Measurements from ENCODE around the gene VAV3. TPM values are rescaled to one million over a fixed set of nuclear protein-coding genes. Genes with fewer than 3 reads are reported as not detected.

The VAV3 gene
- total RNA-seq, 1 donor from 2014 or later, result 12.3 TPM

DNA sequence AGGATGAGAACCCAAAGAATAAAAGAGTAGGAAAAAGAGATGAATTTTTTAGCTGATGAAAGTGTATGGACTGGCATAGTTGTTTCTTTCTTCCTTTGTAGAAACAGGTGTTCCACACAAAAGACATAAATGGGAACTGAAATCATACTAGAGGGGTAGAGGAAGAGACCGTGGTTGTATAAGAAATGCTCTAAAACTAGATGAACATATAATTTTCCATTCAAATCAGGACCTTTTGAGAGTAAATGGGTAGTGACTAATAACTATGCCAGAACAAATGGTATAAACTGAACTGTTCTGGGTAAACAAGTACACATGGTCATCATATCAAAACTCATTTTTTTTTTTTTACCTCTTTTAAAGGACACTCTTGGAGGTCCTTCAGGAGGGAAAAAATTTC lies 344.2 kb downstream of the VAV3 start:
- Mint-ChIP-seq H3K27me3 (no peaks in the 10 kb centered on the region), H3K4me1 (ENCODE audit: unreplicated experiment) (peaks cover 8% of the 10 kb centered on the region), H3K27ac (no peak overlapping the region), H3K4me3 (no peak overlapping the region), H3K36me3 (peaks cover 4% of the 10 kb centered on the region), H3K9me3 (peaks cover 5% of the 10 kb centered on the region)
- TF ChIP-seq, protein P1, sequence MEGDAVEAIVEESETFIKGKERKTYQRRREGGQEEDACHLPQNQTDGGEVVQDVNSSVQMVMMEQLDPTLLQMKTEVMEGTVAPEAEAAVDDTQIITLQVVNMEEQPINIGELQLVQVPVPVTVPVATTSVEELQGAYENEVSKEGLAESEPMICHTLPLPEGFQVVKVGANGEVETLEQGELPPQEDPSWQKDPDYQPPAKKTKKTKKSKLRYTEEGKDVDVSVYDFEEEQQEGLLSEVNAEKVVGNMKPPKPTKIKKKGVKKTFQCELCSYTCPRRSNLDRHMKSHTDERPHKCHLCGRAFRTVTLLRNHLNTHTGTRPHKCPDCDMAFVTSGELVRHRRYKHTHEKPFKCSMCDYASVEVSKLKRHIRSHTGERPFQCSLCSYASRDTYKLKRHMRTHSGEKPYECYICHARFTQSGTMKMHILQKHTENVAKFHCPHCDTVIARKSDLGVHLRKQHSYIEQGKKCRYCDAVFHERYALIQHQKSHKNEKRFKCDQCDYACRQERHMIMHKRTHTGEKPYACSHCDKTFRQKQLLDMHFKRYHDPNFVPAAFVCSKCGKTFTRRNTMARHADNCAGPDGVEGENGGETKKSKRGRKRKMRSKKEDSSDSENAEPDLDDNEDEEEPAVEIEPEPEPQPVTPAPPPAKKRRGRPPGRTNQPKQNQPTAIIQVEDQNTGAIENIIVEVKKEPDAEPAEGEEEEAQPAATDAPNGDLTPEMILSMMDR (conservative IDR thresholded peaks at IDR 0.05), result no peak
- DNase-seq (ENCODE audit: extremely low spot score, unreplicated experiment), result no peak

GRCh38 chr1:107618539-107618938 lies 346.4 kb downstream of the VAV3 start:
- Mint-ChIP-seq H3K36me3 (peaks cover 8% of the 10 kb centered on the region), H3K4me3 (no peak overlapping the region), H3K4me1 (ENCODE audit: unreplicated experiment) (peaks cover 8% of the 10 kb centered on the region), H3K27me3 (no peaks in the 10 kb centered on the region), H3K9me3 (peaks cover 5% of the 10 kb centered on the region), H3K27ac (no peak overlapping the region)
- TF ChIP-seq, protein P1 (conservative IDR thresholded peaks at IDR 0.05), result no peak
- DNase-seq (ENCODE audit: extremely low spot score, unreplicated experiment), result no peak

DNA sequence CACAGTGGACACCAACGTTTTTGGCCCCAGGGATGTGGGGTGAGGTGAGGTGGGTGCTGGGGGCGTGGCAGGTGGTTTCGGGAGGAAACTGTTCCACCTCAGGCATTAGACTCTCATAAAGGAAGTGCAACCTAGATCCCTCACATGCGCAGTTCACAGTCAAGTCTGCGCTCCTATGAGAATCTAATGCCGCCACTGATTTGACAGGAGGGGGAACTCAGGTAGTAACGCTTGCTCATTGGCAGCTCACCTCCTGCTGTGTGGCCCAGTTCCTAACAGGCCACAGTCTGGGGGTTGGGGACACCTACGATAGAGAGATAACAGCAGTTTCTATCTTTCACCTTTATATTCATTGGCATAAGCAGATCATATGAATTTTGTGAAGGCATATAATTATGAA lies 347.1 kb downstream of the VAV3 start:
- Mint-ChIP-seq H3K4me3 (no peak overlapping the region), H3K27ac (no peak overlapping the region), H3K27me3 (no peaks in the 10 kb centered on the region), H3K4me1 (ENCODE audit: unreplicated experiment) (peaks cover 8% of the 10 kb centered on the region), H3K9me3 (peaks cover 5% of the 10 kb centered on the region), H3K36me3 (peaks cover 8% of the 10 kb centered on the region)
- TF ChIP-seq, protein P1 (conservative IDR thresholded peaks at IDR 0.05), result no peak
- no peak for DNase-seq (ENCODE audit: extremely low spot score, unreplicated experiment)

DNA sequence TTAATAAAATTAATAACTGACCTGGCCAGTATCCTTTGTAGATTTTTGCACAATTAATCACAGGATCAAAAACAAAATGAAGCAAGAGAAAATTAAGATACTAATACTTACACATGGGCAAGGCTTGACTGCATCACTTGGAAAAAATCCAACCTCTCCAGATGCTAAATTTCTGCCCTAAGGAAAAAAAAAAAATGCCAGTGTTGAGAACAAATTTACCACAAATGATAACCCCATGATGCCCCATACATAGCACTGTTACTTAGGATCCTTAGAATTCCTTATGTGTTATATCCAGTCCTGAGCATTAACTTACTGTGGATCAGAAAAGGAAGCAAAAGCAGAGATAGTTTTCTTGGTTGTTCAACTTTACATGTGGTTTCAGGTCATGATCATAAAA lies 347.5 kb downstream of the VAV3 start:
- Mint-ChIP-seq H3K27me3 (no peaks in the 10 kb centered on the region), H3K27ac (no peak overlapping the region), H3K4me3 (no peak overlapping the region), H3K9me3 (peaks cover 9% of the 10 kb centered on the region), H3K36me3 (peaks cover 8% of the 10 kb centered on the region), H3K4me1 (ENCODE audit: unreplicated experiment) (peaks cover 3% of the 10 kb centered on the region)
- TF ChIP-seq, protein P1 (conservative IDR thresholded peaks at IDR 0.05), result no peak
- DNase-seq (ENCODE audit: extremely low spot score, unreplicated experiment), result no peak

DNA sequence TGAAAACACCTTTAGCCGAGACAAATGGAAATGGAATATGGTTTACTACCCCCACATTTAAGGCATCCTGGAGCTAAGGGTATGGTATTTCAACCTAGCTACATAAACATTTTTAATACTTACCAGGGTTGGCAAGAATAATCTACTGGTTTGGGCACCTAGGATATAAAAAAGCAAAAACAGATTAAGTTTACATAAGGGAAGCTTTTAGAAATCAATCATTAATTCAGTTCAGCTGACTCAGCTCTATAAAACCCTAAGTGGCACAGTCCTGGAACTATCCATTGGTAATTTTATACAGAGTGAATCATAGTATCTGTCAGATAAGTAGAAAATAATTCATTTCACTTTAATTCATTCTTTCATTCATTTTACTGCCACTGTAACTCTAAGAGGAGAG lies 355.2 kb downstream of the VAV3 start:
- TF ChIP-seq, protein P1 (conservative IDR thresholded peaks at IDR 0.05), result no peak
- no peaks in the 10 kb centered on the region for H3K27me3 Mint-ChIP-seq

DNA sequence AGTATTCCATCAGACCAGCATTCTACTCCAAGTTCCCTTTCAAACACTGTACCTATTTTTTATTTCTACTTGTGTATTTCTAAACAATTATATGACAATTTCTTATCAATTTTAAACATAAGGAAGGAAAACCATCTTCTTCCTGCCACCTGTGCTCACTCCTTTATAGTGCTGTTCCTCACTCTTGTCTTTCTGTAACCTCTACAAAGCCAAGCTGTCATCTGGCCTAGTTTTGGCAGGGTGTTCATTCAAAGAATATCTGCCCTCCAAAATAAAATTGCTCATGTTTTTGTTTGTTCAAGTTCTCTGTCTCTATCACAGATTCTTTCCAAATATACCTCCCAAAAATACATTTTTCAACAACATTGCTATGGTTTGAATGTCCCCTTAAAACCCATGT lies 360.2 kb downstream of the VAV3 start:
- TF ChIP-seq, protein P1 (conservative IDR thresholded peaks at IDR 0.05), result no peak
- DNase-seq (ENCODE audit: extremely low spot score, unreplicated experiment), result no peak
- H3K36me3 Mint-ChIP-seq, result no peaks in the 10 kb centered on the region
- no peak overlapping the region for H3K27ac Mint-ChIP-seq
- no peak overlapping the region for H3K4me3 Mint-ChIP-seq
- no peaks in the 10 kb centered on the region for H3K27me3 Mint-ChIP-seq
- no peaks in the 10 kb centered on the region for H3K9me3 Mint-ChIP-seq
- no peaks in the 10 kb centered on the region for H3K4me1 Mint-ChIP-seq (ENCODE audit: unreplicated experiment)

More for the DNA sequence above, 355.2 kb downstream of the VAV3 start:
- Mint-ChIP-seq H3K27ac (no peak overlapping the region), H3K4me3 (no peak overlapping the region), H3K4me1 (ENCODE audit: unreplicated experiment) (no peaks in the 10 kb centered on the region), H3K9me3 (peaks cover 7% of the 10 kb centered on the region), H3K36me3 (peaks cover under 1% of the 10 kb centered on the region)
- no peak for DNase-seq (ENCODE audit: extremely low spot score, unreplicated experiment)
